Tibial nerve (tissue), 4 donors: ENCODE results near the gene GAK. TPM values are rescaled to one million over a fixed set of nuclear protein-coding genes. Genes with fewer than 3 reads are reported as not detected.

Source experiments
- DNase-seq, 2 donors: peaks; one replicate each; pipeline ENCODE4 v3.0.0-alpha.2; 2019; ENCODE audit warnings: low spot score in 2 of 2
- H3K27ac ChIP-seq, 4 donors: fragments of 200-600 bp; sonication (generic) in 3 of 4; one replicate each; pipeline ENCODE4 v1.5.1; 2017 to 2019; ENCODE audit warnings: mild to moderate bottlenecking in 1 of 4
- H3K27me3 ChIP-seq, 2 donors: fragments of 200-600 bp; sonication (generic) in 1 of 2; one replicate each; pipeline versions ENCODE4 v1.5.1 to v1.6.0; 2017 to 2019
- H3K36me3 ChIP-seq, 3 donors: fragments of 200-600 bp; sonication (generic); one replicate each; pipeline ENCODE4 v1.5.1; 2018 to 2019
- H3K4me1 ChIP-seq, 4 donors: fragments of 200-600 bp; sonication (generic) in 3 of 4; one replicate each; pipeline ENCODE4 v1.5.1; 2017 to 2019
- H3K4me3 ChIP-seq, 4 donors: fragments of 200-600 bp; sonication (generic) in 3 of 4; one replicate each; pipeline ENCODE4 v1.5.1; 2017 to 2019; ENCODE audit warnings: mild to moderate bottlenecking in 1 of 4, moderate library complexity in 1 of 4
- H3K9me3 ChIP-seq, 4 donors: fragments of 200-600 bp; sonication (generic) in 3 of 4; one replicate each; pipeline ENCODE4 v1.5.1; 2017 to 2019
- EP300 ChIP-seq, 2 donors: sonication (generic); formaldehyde crosslinking; IDR thresholded peaks; one replicate each; pipeline ENCODE4 v1.6.1; 2017; ENCODE audit warnings: antibody characterized with exemption in 2 of 2, mild to moderate bottlenecking in 1 of 2
- POLR2A ChIP-seq, 2 donors: fragments of 450-650 bp; IDR thresholded peaks; one replicate each; pipeline ENCODE4 v1.6.1; 2017; ENCODE audit warnings: antibody characterized with exemption in 2 of 2, mild to moderate bottlenecking in 2 of 2, moderate library complexity in 2 of 2
- WGBS, 2 donors: methylation state at CpG; one replicate each; pipeline ENCODE4 v1.1.5; 2018; 5-methylcytosine and 5-hydroxymethylcytosine counted together
- total RNA-seq, 4 donors: library from RNA; depleted of rRNA; stranded (reverse); fragments of >200 nt; gene quantifications; one replicate each; pipeline ENCODE4 v1.1.0, GENCODE V29; 2016
- TF ChIP-seq, protein P1 (sequence below), 5 experiments: fragments of 200-600 bp in 3 of 5; fragments of 450-650 bp in 2 of 5; sonication (generic) in 3 of 5; IDR thresholded peaks; one replicate each; pipeline ENCODE4 v1.5.1; 2016 to 2019; ENCODE audit warnings: antibody characterized with exemption in 5 of 5, mild to moderate bottlenecking in 3 of 5, moderate library complexity in 2 of 5

The GAK gene
- total RNA-seq, 4 donors from 2014 or later, result 92.3 to 177 (median 127) TPM

DNA sequence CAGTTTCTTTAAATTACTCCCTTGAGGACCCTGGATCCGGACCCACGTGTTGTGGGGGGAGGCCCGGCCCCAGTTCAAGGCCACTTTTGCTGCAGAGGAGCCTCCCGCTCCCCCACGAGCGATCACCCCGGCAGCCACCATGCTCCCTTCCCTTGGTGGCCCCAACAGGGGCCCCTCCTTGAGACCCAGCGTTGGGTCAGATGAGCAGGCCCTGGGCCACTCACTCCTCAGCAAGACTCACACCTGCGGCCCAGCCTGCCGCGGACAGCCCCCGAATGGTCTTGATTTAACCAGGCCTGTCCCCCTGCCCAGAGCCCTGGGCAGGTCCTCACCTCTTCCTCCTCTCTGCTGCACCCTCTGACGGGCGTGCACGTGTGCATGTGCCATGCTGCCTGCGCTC lies 110.5 kb downstream of the GAK start:
- no peak overlapping the region for H3K27ac ChIP-seq
- TF ChIP-seq POLR2A (IDR thresholded peaks at IDR 0.05), result no peak
- no peak for TF ChIP-seq EP300 (IDR thresholded peaks at IDR 0.05)
- TF ChIP-seq, protein P1, sequence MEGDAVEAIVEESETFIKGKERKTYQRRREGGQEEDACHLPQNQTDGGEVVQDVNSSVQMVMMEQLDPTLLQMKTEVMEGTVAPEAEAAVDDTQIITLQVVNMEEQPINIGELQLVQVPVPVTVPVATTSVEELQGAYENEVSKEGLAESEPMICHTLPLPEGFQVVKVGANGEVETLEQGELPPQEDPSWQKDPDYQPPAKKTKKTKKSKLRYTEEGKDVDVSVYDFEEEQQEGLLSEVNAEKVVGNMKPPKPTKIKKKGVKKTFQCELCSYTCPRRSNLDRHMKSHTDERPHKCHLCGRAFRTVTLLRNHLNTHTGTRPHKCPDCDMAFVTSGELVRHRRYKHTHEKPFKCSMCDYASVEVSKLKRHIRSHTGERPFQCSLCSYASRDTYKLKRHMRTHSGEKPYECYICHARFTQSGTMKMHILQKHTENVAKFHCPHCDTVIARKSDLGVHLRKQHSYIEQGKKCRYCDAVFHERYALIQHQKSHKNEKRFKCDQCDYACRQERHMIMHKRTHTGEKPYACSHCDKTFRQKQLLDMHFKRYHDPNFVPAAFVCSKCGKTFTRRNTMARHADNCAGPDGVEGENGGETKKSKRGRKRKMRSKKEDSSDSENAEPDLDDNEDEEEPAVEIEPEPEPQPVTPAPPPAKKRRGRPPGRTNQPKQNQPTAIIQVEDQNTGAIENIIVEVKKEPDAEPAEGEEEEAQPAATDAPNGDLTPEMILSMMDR (IDR thresholded peaks at IDR 0.05), result no peak
- H3K27me3 ChIP-seq, result peaks cover 0 to 85% of the 10 kb centered on the region in 2 donors
- no peak overlapping the region for H3K4me3 ChIP-seq
- no peak for DNase-seq
- WGBS, 2 donors, result 79 to 88% methylated on average over 13 to 16 of the region's 16 CpGs
- H3K36me3 ChIP-seq, result no peaks in the 10 kb centered on the region
- H3K4me1 ChIP-seq, result peaks cover 0 to 16% (median 2%) of the 10 kb centered on the region in 4 donors
- H3K9me3 ChIP-seq, result peaks cover 0 to 8% (median 0%) of the 10 kb centered on the region in 4 donors

DNA sequence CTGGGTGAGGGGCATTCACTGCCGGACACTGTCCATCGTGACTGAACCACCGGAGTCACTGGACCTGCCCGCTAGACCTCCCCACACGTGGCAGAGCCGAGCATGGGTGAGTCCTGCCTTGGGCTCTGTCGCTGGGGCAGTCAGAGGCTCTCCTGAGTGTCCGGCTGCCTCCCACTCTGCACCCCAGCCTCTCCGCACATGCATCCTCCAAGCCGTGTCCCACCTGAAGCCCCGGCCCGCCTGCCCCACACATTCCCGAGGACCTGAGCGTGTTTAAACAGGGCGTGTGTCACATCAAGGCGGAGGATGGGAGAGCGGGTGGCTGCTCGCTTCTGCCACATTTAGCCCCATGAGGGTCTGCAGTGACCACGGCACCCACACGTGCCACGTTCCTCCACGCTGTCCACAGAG lies 110.9 kb downstream of the GAK start:
- H3K9me3 ChIP-seq, result peaks cover 0 to 8% (median 0%) of the 10 kb centered on the region in 4 donors
- DNase-seq, result no peak
- TF ChIP-seq EP300 (IDR thresholded peaks at IDR 0.05) (no peak), POLR2A (IDR thresholded peaks at IDR 0.05) (no peak)
- TF ChIP-seq, protein P1 (IDR thresholded peaks at IDR 0.05), result no peak
- no peak overlapping the region for H3K4me3 ChIP-seq
- H3K36me3 ChIP-seq, result no peaks in the 10 kb centered on the region
- peaks cover 0 to 13% (median 0%) of the 10 kb centered on the region in 4 donors for H3K4me1 ChIP-seq
- H3K27ac ChIP-seq, result no peak overlapping the region
- 75 to 80% methylated on average over 19 to 22 of the region's 22 CpGs for WGBS, 2 donors
- H3K27me3 ChIP-seq, result peaks cover 0 to 87% of the 10 kb centered on the region in 2 donors

DNA sequence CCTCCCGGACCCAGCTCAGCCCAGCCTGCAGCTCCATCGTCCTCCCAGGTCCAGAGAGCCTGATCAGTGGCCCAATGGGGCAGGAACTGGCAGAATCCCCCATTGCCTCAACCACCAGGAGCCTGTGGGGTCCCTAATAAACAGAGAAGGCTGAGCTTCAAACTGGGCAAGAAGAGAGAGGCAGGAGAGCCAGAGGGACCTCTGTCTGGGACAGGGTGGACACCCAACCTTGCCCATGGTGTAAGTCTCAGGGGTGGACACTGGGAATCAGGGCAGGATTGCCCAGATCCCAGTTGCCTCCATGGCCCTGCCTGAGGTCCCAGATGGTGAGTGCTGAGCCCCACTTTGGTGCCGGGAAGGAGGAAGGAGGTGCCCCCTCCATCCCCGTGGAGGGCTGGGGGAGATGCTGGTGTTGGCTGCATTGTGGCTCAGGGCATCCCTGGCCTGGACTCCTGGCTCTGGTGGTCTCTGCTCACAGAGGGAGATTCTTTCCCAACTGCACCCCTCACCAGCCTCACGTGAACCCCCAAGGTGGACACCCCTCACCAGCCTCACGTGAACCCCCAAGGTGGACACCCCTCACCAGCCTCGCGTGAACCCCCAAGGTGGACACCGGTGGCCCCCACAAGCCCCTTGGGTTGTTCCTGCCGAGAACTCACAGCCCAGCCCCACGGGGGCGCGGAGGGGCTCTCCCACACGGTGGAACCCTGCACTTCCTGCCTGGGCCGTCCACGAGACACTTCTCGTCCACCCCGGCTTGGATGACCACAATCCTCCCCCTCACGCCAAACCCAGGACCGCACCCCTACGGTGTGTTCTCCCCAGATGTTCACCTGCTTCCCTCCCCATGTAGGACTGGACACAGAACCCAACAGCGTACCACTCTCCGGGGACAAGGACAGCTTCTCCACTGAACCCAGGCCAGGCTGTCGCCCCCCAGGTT lies 111.6 kb downstream of the GAK start:
- Histone ChIP-seq H3K9me3 (peaks cover 0 to 8% (median 0%) of the 10 kb centered on the region in 4 donors), H3K4me3 (no peak overlapping the region), H3K27ac (no peak overlapping the region), H3K4me1 (peaks cover 0 to 9% (median 0%) of the 10 kb centered on the region in 4 donors), H3K27me3 (peaks cover 0 to 90% of the 10 kb centered on the region in 2 donors), H3K36me3 (no peaks in the 10 kb centered on the region)
- no peak for DNase-seq
- WGBS, 2 donors, result 78 to 81% methylated on average over 23 to 24 of the region's 24 CpGs
- TF ChIP-seq EP300 (IDR thresholded peaks at IDR 0.05), result no peak

DNA sequence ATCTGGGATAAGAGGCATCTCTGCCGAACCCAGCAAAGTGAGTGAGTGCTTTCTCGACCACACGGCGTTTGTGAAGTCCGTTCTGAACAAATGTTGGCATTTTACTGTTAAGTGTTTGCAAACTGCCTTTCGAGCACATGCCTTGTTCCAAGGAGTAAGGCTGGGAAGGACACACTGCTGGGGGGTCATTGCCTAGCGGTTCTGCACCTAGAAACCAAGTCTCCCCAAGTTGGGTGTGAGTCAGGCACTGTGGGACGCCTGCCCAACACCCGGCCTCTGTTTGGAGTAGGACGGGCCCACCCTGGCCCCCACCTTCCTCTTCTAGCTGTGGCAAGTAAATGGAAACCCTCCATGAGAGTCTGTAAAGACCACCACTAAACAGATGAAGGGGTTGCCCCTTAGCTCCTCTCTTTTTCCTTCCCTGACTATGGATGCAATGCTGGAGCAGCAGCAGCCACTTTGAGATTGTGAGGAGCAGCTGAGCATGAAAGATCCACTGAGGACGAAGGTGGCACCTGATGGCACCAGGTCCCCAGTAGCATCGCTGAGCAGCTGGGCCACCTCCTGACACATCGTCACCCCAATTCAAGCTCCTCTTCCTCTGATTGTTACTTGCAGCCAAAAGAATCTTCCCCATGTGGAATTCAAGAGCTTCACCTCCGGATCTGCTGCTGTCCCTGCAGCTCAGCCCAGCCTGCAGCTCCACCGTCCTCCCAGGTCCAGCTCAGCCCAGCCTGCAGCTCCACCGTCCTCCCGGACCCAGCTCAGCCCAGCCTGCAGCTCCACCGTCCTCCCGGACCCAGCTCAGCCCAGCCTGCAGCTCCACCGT lies 112.5 kb downstream of the GAK start:
- Histone ChIP-seq H3K27me3 (peaks cover 0 to 90% of the 10 kb centered on the region in 2 donors), H3K4me3 (no peak overlapping the region), H3K9me3 (peaks cover 0 to 8% (median 0%) of the 10 kb centered on the region in 4 donors), H3K36me3 (no peaks in the 10 kb centered on the region), H3K27ac (no peak overlapping the region), H3K4me1 (no peaks in the 10 kb centered on the region)
- WGBS, 2 donors, result 82 to 86% methylated on average over 16 to 20 of the region's 20 CpGs
- no peak for DNase-seq
- no peak for TF ChIP-seq EP300 (IDR thresholded peaks at IDR 0.05)
- TF ChIP-seq, protein P1 (IDR thresholded peaks at IDR 0.05), result no peak
- TF ChIP-seq POLR2A (IDR thresholded peaks at IDR 0.05), result no peak

DNA sequence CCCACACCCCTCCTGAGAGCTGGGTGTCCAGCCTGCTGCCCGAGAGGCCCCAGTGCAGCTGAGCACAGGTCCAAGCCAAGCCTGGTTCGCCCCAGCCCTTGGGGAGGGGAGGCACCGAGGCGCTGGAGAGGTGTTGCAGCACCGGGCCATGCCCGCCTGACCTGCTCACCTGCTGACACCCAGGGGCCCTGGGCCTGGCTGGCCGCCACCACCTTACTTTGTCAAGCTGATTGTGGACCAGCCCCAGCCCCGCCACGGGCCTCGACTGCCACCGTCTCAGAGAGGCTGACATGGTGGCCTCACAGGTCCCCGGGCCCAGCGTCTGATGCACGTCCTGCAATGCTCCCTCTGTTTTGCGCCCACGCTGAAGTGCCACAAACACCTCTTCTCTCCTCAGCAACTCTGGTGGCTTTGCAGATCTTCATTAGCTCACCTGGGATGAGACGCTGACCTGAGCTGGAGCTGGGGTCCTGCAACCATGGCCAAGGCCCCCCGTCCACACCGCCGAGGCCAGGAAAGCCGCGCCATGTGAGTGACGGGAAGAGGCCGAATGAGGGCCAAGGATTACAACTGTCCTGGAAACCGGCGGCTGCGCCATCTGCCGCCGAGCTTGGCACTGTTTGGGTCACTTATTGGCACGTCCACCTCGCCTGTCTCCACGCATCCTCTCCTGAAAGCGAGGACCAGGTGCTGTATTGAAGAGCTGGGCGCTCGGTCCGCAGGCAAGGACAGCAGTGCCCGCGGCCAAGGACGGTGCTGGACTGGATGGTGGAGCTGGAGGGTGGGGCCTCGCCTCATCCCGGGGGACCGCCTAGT lies 113.8 kb downstream of the GAK start:
- Histone ChIP-seq H3K4me1 (no peaks in the 10 kb centered on the region), H3K27me3 (peaks cover 0 to 90% of the 10 kb centered on the region in 2 donors), H3K27ac (no peak overlapping the region), H3K4me3 (no peak overlapping the region), H3K9me3 (peaks cover 0 to 8% (median 0%) of the 10 kb centered on the region in 4 donors), H3K36me3 (no peaks in the 10 kb centered on the region)
- DNase-seq, result no peak
- WGBS, 2 donors, result 82 to 84% methylated on average over 36 to 42 of the region's 42 CpGs
- TF ChIP-seq, protein P1 (IDR thresholded peaks at IDR 0.05), result no peak
- no peak for TF ChIP-seq POLR2A (IDR thresholded peaks at IDR 0.05)
- no peak for TF ChIP-seq EP300 (IDR thresholded peaks at IDR 0.05)
